OCI-LY3 (cell line): ENCODE measurements around the gene CALM1.

Experiments used
- H2AFZ ChIP-seq: fragments of 200-600, 300-600 bp; shearing (Covaris generic); 2 replicates; pipeline ENCODE4 v1.6.0; 2014; ENCODE audit warnings: antibody characterized with exemption, low read depth, low read length
- H3K27ac ChIP-seq: fragments of 200-600, 300-600 bp; sonication (generic); 2 replicates; pipeline ENCODE4 v1.5.1; 2014; ENCODE audit warnings: mild to moderate bottlenecking, low read length, moderate library complexity, mixed read lengths
- H3K27me3 ChIP-seq: fragments of 200-600, 300-600 bp; sonication (generic); 2 replicates; pipeline ENCODE4 v1.6.1; 2014; ENCODE audit warnings: low read depth, low read length, mixed read lengths
- H3K36me3 ChIP-seq: fragments of 200-600, 300-600 bp; sonication (generic); replicated peaks from 2 replicates; pipeline ENCODE3; 2014; ENCODE audit warnings: low read depth, low read length, mixed read lengths
- H3K4me1 ChIP-seq: fragments of 300-600, 200-600 bp; sonication (generic); 2 replicates; pipeline ENCODE4 v1.6.1; 2014; ENCODE audit warnings: low read length, mixed read lengths
- H3K4me2 ChIP-seq: fragments of 200-600, 300-600 bp; sonication (generic); 2 replicates; pipeline ENCODE4 v1.6.1; 2014; ENCODE audit warnings: low read length, mixed read lengths
- H3K4me3 ChIP-seq: fragments of 300-600, 200-600 bp; sonication (generic); 2 replicates; pipeline ENCODE4 v1.5.1; 2014; ENCODE audit warnings: antibody characterized with exemption, mild to moderate bottlenecking, low read length, moderate library complexity
- H3K79me2 ChIP-seq: fragments of 300-600, 200-600 bp; shearing (Covaris generic); 2 replicates; pipeline ENCODE4 v1.6.1; 2014; ENCODE audit warnings: mild to moderate bottlenecking, low read length, mixed read lengths
- H3K9ac ChIP-seq: fragments of 300-600, 200-600 bp; shearing (Covaris generic); 2 replicates; pipeline ENCODE4 v1.6.0; 2014; ENCODE audit warnings: mild to moderate bottlenecking, low read length, moderate library complexity
- H3K9me3 ChIP-seq: fragments of 200-600, 300-600 bp; shearing (Covaris generic); 2 replicates; pipeline ENCODE4 v1.6.1; 2014; ENCODE audit warnings: low read length, mixed read lengths; ENCODE audit not compliant: insufficient read depth
- H4K20me1 ChIP-seq: fragments of 200-600, 300-600 bp; sonication (generic); 2 replicates; pipeline ENCODE4 v1.6.1; 2016; ENCODE audit warnings: low read length, mixed read lengths; ENCODE audit not compliant: insufficient read depth
- EZH2phosphoT487 ChIP-seq: fragments of 200-600 bp; shearing (Covaris generic); IDR thresholded peaks from 2 replicates; pipeline ENCODE4 v1.6.1; 2018; ENCODE audit warnings: antibody characterized with exemption, mixed run types, low read depth
- TF ChIP-seq, protein P1 (sequence below): fragments of 200-600, 300-600 bp; sonication (generic); IDR thresholded peaks from 2 replicates; pipeline ENCODE4 v1.5.1; 2014; ENCODE audit warnings: antibody characterized with exemption, low read length, low read depth

The CALM1 gene

DNA sequence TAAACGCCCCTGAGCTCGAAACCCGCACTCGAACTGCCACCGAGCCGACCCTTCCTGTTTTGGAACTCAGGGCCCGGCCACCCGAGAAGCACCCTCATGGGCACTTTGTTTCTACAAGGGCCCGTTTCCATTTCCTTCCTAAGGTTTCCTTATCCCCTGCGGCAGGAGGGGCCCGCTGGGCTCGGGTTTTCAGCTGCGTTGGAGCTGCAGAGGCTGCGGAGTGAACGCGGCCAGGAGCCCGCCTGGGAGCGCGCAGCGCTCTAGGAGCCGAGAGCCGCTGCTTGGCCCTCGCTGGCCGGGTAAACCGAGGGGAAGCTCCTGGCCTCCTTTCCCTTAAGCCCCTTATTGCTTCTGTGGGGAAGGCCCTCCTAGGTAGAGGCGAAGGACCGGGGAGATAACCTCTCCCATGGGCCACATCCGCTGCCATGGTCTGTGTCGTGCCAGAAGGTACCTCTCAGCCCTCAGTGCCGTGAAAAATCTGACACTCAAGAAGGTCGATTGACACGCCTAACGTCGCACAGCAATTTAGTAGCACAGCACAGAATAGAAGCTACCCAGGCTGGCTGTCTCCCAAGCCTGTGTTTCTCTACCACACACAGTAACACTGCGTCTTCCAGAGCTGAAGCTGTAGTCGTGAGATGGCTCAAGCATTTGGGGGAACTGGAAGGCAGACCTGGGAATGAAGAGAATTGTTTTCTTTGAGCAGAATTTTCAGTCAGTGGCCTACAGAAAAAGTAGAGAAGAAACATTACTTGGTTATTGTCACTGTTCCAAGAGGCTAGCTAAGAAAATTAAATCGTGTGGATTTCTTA is 12.9 kb upstream of the CALM1 start:
- TF ChIP-seq EZH2phosphoT487 = no peak
- TF ChIP-seq, protein P1, sequence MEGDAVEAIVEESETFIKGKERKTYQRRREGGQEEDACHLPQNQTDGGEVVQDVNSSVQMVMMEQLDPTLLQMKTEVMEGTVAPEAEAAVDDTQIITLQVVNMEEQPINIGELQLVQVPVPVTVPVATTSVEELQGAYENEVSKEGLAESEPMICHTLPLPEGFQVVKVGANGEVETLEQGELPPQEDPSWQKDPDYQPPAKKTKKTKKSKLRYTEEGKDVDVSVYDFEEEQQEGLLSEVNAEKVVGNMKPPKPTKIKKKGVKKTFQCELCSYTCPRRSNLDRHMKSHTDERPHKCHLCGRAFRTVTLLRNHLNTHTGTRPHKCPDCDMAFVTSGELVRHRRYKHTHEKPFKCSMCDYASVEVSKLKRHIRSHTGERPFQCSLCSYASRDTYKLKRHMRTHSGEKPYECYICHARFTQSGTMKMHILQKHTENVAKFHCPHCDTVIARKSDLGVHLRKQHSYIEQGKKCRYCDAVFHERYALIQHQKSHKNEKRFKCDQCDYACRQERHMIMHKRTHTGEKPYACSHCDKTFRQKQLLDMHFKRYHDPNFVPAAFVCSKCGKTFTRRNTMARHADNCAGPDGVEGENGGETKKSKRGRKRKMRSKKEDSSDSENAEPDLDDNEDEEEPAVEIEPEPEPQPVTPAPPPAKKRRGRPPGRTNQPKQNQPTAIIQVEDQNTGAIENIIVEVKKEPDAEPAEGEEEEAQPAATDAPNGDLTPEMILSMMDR = no peak
- peak overlapping the region; percentile 90 for H3K4me3 ChIP-seq
- no peaks in the 10 kb centered on the region for H4K20me1 ChIP-seq
- H3K9me3 ChIP-seq = no peaks in the 10 kb centered on the region
- H3K4me2 ChIP-seq = peak overlapping the region; percentile 93
- H3K9ac ChIP-seq = peak overlapping the region; percentile 98
- no peaks in the 10 kb centered on the region for H3K79me2 ChIP-seq
- no peaks in the 10 kb centered on the region for H3K36me3 ChIP-seq
- peak overlapping the region; percentile 80 for H3K27ac ChIP-seq
- peaks cover 17% of the 10 kb centered on the region for H3K4me1 ChIP-seq
- no peaks in the 10 kb centered on the region for H3K27me3 ChIP-seq
- peak overlapping the region; percentile 96 for H2AFZ ChIP-seq

DNA sequence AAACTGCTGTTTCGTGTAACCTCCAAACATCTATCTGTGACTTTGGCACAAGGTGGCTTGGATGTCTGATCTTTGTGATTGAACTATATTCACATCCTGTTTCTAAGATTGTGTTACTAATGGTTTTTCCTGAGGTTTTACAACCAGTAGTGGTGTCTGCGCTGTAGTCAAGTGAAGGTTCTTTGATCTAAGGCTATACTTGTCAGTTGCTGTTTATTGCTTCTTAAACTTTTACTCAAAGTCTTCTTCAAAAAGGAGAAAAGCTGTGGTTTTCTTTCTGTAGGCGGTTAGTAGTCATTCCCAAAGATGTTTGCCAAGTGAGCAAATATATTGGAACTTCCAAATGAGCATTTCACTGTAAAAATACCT is 12.3 kb upstream of the CALM1 start:
- peak overlapping the region; percentile 90 for H3K4me3 ChIP-seq
- peak overlapping the region; percentile 98 for H3K9ac ChIP-seq
- H2AFZ ChIP-seq = peak overlapping the region; percentile 96
- no peak for TF ChIP-seq EZH2phosphoT487
- TF ChIP-seq, protein P1 = no peak
- peak overlapping the region; percentile 93 for H3K4me2 ChIP-seq
- H3K27ac ChIP-seq = no peak overlapping the region
- no peaks in the 10 kb centered on the region for H4K20me1 ChIP-seq
- H3K9me3 ChIP-seq = no peaks in the 10 kb centered on the region
- no peaks in the 10 kb centered on the region for H3K36me3 ChIP-seq
- no peaks in the 10 kb centered on the region for H3K79me2 ChIP-seq
- H3K27me3 ChIP-seq = peaks cover 1% of the 10 kb centered on the region; the same call in 1 of the 2 replicates
- peaks cover 17% of the 10 kb centered on the region for H3K4me1 ChIP-seq

DNA sequence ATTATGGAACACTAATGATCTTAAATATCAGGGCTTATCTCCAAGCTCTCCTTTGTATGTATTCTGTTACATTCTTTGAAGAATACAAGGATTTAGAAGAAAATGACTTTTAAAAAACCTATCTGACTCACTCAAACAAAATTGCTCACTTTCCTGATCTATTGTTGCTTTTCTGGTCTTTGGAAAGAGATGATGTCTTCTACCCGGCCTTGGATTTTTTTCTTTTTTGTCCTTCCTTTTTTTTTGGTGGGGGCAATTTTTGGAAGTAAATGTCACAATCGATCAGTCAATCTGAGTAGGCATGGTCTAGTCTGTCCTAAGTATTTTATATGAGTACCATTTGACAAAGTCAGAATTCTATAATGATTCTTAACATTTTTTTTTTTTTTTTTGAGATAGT is 10.5 kb upstream of the CALM1 start:
- Histone ChIP-seq H4K20me1 (no peaks in the 10 kb centered on the region), H3K4me2 (no peak overlapping the region), H3K36me3 (no peaks in the 10 kb centered on the region), H3K4me1 (peaks cover 17% of the 10 kb centered on the region), H3K27me3 (peaks cover 3% of the 10 kb centered on the region; the same call in 1 of the 2 replicates), H3K9ac (no peak overlapping the region), H3K27ac (no peak overlapping the region), H2AFZ (no peak overlapping the region), H3K9me3 (no peaks in the 10 kb centered on the region), H3K79me2 (no peaks in the 10 kb centered on the region), H3K4me3 (no peak overlapping the region)
- TF ChIP-seq, protein P1 = no peak
- no peak for TF ChIP-seq EZH2phosphoT487

DNA sequence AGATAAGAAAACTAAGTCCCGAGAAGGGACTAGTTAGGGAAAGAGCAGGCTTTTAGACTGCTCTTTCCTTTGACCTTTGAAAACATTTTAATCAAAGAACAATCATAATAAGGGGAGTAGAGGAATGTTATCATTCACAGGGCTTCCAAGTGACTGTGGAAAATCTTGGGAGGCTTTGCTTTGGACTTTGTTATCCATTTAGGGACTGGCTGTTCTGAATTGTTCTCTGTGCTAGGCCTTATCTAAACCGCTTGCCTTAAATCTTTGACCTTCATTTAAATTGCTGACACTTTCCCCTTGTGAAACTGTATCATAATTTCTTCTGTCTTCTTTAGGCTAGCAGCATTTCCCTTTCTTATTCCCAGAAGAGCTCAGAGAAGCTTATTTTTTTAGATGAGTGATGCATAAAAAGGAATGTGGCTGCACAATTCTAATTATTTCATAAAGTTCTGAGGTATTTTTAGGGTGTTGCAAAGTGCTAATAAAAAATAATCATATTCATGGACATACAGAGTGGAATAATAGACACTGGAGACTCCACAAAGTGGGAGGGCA is 9.5 kb upstream of the CALM1 start:
- Histone ChIP-seq H3K79me2 (no peaks in the 10 kb centered on the region), H3K27me3 (peaks cover 3% of the 10 kb centered on the region; the same call in 1 of the 2 replicates), H3K27ac (no peak overlapping the region), H2AFZ (no peak overlapping the region), H3K36me3 (no peaks in the 10 kb centered on the region), H3K4me3 (no peak overlapping the region), H3K4me2 (no peak overlapping the region), H3K4me1 (peaks cover 9% of the 10 kb centered on the region), H3K9me3 (no peaks in the 10 kb centered on the region), H3K9ac (no peak overlapping the region), H4K20me1 (no peaks in the 10 kb centered on the region)
- TF ChIP-seq, protein P1 = no peak
- no peak for TF ChIP-seq EZH2phosphoT487
